ENCODE measurements around the gene HYDIN.

Gene HYDIN

DNA sequence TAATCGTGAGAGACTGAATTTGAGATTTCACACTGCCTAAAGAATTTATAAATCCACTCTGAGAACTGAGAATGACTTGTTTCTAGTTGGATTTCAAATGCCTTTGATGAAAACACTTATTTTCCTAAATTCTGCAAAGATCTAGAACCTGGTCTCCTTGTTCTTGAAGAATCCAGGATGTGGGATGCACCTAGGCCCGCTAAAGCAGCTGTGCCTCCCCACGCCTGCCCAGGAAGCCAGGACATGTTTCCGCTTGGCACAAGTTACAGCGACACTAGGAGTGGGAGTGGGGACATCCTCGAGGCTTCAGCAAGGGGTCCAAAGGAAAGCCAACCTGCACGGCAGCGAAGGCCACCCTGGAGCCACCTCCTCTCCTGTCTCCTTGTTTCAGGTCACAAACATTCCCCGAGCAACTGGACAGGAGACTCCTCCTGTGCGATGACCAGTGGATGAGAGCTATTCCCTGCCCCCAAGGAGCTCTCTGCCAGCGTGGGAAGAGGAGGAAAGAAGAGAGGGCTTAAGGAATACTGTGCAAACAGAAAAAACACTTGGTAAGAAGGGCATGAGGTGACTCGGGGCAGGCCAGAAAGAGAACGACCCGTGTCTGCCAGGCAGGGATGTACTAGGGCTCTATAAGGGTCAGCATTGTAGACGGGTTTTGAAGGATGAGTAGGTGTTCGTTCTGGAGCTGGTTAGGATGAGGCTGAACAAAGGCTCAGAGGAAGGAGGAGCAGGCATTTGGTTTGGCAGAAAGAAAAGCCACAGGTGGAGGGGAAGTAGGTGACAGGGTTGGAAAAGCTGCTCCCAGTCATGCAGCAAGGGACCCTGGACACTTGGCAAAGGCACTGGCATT lies 440.7 kb downstream of the HYDIN start:
- no peak for DNase-seq (ENCODE audit: low read depth, low spot score)

DNA sequence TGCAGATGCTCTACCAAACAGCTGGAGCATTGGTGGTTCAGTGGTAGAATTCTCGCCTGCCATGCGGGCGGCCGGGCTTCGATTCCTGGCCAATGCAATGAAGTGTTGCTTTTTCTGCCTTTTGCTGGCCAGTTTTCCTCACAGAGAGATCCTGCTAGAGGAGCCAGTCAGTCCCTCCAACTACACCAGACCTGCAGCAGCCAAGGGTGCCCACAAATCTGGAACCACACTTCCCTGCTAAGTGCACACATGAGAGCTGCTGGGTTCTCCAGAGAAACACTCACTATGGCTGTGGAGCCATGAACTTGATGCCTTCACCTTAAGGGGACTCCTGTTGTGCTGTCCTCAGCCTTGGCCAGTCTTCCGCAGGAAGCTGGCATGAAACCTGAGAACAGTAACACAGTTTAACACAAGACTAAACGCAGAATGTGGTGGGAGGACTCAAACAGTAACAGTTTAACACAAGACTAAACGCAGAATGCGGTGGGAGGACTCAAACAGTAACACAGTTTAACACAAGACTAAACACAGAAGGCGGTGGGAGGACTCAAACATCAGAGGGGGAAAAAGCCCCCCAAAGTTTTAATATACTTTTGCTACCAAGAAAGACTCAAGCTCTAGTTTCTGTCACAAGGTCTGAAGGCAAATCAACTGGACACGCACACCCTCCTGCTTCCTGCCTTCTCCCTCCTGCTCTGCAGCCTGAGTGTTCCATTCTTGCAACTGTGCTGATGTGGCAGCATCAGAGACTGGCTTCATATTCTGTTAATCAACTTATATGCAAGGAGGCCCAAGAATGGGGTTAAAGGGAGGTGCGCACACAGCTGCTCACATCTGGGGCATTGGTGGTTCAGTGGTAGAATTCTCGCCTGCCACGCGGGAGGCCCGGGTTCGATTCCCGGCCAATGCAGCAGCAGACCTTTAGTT lies 441.6 kb downstream of the HYDIN start:
- DNase-seq (ENCODE audit: low read depth, low spot score): no peak

- no peak for DNase-seq (ENCODE audit: low read depth, low spot score)
Measured at GRCh38 chr16:70786020-70786755, 444.3 kb downstream of the HYDIN start.

- DNase-seq (ENCODE audit: low read depth, low spot score): no peak
Measured at GRCh38 chr16:70784692-70785555, 445.6 kb downstream of the HYDIN start.

DNA sequence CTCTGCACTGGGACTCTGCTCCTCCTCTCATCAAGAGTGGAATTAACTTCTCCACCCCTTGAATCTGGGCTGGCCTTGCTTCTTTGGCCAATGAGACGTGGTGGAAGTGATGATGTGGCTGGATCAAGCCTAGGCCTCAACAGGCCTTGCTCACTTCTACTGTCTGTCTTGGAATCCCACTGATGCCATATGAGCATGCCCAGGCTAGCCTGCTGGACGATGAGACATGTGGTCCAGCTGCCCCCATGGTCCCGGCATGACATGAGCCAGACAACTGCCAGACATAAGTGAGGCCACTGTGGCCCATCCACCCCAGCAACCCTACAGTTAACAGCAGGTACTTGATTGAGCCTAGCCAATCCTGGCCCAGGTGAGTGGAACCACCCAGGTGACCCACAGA lies 448.3 kb downstream of the HYDIN start:
- DNase-seq (ENCODE audit: low read depth, low spot score): no peak

GRCh38 chr16:70781800-70782199 lies 448.7 kb downstream of the HYDIN start:
- no peak for DNase-seq (ENCODE audit: low read depth, low spot score)

GRCh38 chr16:70780546-70780945 lies 450.0 kb downstream of the HYDIN start:
- DNase-seq (ENCODE audit: low read depth, low spot score): no peak

GRCh38 chr16:70779361-70779760 lies 451.2 kb downstream of the HYDIN start:
- DNase-seq (ENCODE audit: low read depth, low spot score): no peak

DNA sequence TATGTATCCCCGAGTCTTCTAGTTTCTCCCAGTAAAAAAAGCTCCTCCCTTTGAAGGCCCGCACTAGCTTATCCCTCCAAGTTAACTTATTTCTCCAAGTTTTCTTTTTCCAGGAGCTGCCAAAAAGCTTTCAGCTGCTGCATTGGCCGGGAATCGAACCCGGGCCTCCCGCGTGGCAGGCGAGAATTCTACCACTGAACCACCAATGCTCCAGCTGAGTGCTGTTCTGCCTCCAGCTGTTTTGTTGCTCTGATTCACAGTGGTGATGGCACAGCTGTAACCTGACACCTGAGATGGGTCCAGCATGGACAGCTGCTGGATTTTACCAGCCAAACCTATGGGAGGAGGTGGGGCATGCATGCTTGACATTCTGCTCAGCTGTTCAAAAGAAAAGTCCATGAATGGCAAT lies 451.6 kb downstream of the HYDIN start:
- no peak for DNase-seq (ENCODE audit: low read depth, low spot score)

- no peak for DNase-seq (ENCODE audit: low read depth, low spot score)
Measured at GRCh38 chr16:70777973-70778406, 452.5 kb downstream of the HYDIN start.

DNA sequence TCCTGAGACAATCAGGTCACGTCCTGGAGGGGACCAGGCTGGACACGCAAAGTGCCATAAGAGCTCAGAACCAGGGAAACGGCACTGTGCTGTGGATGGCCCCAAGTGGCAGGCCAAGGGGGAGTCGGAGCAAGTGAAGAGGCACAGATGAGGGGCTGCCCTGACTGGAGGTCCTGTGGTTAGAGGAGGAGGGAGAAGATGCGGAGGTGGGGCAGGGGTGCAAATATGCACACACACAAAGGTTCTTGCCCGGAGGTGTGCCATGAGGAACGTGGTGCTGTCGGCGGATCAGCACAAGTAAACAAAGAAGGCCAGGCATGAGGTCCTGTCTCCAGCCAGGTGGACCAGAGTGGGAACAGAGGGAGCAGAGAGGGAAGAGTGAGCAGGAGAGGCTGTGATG lies 453.0 kb downstream of the HYDIN start:
- DNase-seq (ENCODE audit: low read depth, low spot score): no peak

DNA sequence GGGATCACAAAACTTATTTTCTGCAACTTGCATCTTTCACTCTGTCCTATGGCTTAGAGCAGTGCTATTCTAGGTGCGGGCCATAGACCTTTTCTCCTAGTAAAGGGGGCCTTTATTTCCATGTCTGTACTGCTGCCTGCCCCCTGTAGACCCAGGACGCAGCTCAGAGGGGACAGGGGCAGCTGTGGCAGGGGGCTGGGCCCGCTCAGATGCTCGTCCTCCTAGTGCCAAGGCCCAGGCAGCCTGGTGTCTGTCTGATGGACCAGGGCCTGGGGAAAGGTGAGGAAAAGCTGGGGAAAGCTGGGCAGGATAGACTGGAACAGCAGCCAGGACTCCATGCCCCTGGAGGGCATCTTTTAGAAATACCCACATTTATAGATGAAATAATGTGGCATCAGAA lies 455.1 kb downstream of the HYDIN start:
- no peak for DNase-seq (ENCODE audit: low read depth, low spot score)

DNA sequence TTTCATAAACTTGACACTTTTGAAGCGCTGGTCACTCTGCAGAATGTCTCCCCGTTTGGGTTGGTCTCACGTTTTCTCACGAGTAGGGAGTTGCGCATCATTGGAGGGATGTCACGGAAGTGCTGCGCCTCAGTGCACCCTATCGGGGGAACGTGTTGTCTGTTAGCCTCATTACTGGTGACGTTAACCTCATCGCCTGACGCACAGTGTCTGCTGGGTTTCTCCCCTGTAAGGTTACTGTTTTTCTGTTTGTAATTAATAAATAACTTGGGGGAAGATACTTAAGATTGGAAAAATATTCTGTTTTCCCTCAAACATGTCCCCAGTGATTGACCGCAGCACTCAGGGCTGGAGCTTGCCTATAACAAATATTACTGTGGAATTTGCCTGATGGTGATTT lies 456.3 kb downstream of the HYDIN start:
- DNase-seq (ENCODE audit: low read depth, low spot score): no peak

DNA sequence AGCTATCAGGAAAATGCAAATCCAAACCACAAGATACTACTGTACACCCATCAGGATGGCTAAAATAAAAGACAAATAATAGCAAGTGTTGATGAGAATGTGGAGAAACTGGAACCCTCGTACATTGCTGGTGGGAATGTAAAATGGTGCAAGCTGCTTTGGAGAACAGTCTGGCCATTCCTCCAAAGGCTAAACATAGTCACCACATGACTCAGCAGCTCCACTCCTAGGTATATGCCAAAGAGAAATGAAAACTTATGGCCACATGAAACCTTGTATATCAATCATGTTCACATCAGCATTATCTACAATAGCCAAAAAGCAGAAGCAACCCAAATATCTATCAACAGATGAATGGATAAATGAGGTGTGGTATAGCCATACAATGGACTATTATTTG lies 458.0 kb downstream of the HYDIN start:
- DNase-seq (ENCODE audit: low read depth, low spot score): no peak

DNA sequence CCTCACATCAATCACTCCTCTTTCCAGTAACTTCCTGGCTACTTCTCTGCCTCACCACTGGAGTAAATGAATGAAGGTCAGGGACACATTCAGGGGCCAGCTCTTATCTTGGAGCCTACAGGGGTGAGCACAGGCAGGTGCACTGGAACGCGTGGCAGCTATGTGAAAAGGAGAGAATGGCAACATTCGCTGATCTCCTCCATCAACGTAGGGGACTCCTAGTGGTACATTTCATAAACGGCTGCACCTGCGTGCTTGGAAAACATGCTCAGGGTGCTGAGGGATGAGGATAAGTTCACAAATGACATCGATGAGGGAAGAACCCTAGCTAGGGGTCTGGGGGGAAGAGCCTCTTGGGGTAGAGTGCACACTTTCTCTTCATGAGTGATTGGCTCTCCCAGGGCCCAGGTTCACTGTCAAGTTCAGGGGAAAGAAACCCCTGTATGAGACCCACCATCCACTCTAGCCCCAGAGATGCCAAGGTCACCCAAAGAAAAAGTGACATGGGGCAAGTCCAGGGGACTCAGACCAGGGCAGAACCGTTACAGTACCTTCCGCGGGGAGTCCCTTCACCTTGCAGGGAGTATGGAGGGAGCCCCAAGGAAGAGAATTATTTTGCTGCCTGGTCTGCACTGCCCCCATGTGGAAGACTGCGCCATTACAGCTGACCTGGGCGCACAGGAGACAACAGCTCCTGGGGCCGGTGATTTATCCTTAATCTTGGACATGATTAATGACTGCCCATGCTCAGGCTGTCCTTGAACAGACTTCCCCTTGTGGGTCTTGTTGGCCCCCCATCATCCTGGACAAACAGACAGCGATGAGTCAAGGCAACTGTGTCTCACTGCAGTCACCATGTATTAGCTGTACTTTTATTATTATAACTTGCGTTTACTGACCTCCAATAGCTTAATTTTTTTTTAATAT lies 459.6 kb downstream of the HYDIN start:
- DNase-seq (ENCODE audit: low read depth, low spot score): peak; percentile 7

GRCh38 chr16:70770291-70770625 lies 460.3 kb downstream of the HYDIN start:
- no peak for DNase-seq (ENCODE audit: low read depth, low spot score)

GRCh38 chr16:70769761-70770160 lies 460.8 kb downstream of the HYDIN start:
- no peak for DNase-seq (ENCODE audit: low read depth, low spot score)

DNA sequence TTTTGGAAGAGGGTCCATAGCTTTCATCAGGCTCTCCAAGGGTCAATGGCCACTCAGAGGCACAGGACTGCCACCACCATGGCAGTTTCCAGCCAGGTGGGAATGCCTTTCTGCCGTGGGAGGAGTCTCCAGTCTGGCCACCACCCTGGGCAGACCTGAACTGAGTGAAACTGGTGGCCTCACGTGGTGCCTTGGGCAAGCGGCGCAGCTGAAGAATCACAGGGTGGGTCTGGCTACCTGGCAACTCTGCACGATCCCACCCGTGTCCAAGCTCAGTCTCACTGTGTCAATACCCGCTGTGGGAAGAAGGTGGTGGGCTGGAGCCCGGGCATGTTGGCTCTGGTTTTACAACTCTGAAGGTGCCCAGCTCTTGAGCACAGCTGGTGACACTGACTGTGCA lies 461.4 kb downstream of the HYDIN start:
- DNase-seq (ENCODE audit: low read depth, low spot score): no peak

DNA sequence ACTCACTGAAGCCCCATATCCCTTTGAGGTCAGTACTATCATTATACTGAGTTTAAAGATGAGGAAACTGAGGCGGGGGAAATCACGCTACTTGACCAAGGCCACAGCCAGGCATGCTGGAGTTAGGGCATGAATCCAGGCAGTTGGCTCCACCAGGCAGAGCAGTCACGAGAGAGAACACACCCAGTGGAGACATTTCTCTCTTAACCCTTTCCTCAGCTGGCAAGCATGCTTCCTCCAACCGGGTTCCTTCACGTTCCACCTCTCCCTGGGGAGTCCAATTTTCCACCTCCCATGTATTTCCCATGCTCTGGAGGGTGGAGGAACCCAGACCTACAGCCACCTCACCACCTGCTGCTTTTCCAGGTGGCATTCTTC lies 462.3 kb downstream of the HYDIN start:
- no peak for DNase-seq (ENCODE audit: low read depth, low spot score)

All from activated CD4-positive, CD25-positive, alpha-beta regulatory T cell treated with anti-CD3 and anti-CD28 coated beads, Interleukin-2, amount 50 U/mL, for 16 hours (primary cell).